GM19395 (cell line): ENCODE results near the gene ROR1.
A peak's percentile ranks its signal among the peaks of the same experiment; 100 is the strongest.

ENCODE experiments used
- ATAC-seq: cut with Tn5 transposase; IDR thresholded peaks from one replicate; pipeline ENCODE4 v1.9.1; 2021; ENCODE audit warnings: mild to moderate bottlenecking, moderate library complexity; ENCODE audit not compliant: unreplicated experiment

Gene ROR1

GRCh38 chr1:63877816-63878215 lies 104.0 kb downstream of the ROR1 start:
- ATAC-seq = no peak

GRCh38 chr1:63878932-63879331 lies 105.1 kb downstream of the ROR1 start:
- ATAC-seq = no peak

GRCh38 chr1:63880958-63881576 lies 107.2 kb downstream of the ROR1 start:
- no peak for ATAC-seq

GRCh38 chr1:63882048-63882704 lies 108.4 kb downstream of the ROR1 start:
- ATAC-seq = no peak

- ATAC-seq = no peak
Measured at GRCh38 chr1:63883494-63884235, 109.8 kb downstream of the ROR1 start.

GRCh38 chr1:63884486-63884885 lies 110.7 kb downstream of the ROR1 start:
- ATAC-seq = no peak

- ATAC-seq = no peak
Measured at GRCh38 chr1:63885899-63886298, 112.1 kb downstream of the ROR1 start.

- ATAC-seq = no peak
Measured at GRCh38 chr1:63886340-63886739, 112.5 kb downstream of the ROR1 start.

GRCh38 chr1:63887809-63888208 lies 114.0 kb downstream of the ROR1 start:
- no peak for ATAC-seq

GRCh38 chr1:63888984-63889383 lies 115.2 kb downstream of the ROR1 start:
- no peak for ATAC-seq

- no peak for ATAC-seq
Measured at GRCh38 chr1:63890468-63890867, 116.7 kb downstream of the ROR1 start.

- no peak for ATAC-seq
Measured at GRCh38 chr1:63891060-63891690, 117.4 kb downstream of the ROR1 start.

GRCh38 chr1:63892632-63893395 lies 119.0 kb downstream of the ROR1 start:
- peak; percentile 100 for ATAC-seq

- ATAC-seq = no peak
Measured at GRCh38 chr1:63893976-63894375, 120.2 kb downstream of the ROR1 start.

- ATAC-seq = no peak
Measured at GRCh38 chr1:63894627-63895265, 120.9 kb downstream of the ROR1 start.

GRCh38 chr1:63896755-63897154 lies 122.9 kb downstream of the ROR1 start:
- no peak for ATAC-seq

GRCh38 chr1:63898428-63899196 lies 124.8 kb downstream of the ROR1 start:
- ATAC-seq = no peak

- no peak for ATAC-seq
Measured at GRCh38 chr1:63901094-63901493, 127.3 kb downstream of the ROR1 start.

GRCh38 chr1:63902844-63903589 lies 129.2 kb downstream of the ROR1 start:
- no peak for ATAC-seq
